HEK293T (cell line): ENCODE data around the gene HDAC5.
"Not testable (repeated sequence)": the region's sequence is repeated elsewhere in the genome, so short reads cannot be mapped to it uniquely, and the experiment has no call there.

Source experiments
- CTCF ChIA-PET: fragments of 350-600 bp; formaldehyde crosslinking; extraction: SDS; loops from one replicate; lab custom pipeline; 2021; ENCODE audit warnings: antibody characterized with exemption, inconsistent platforms; lab: Yijun Ruan, JAX
- POLR2A ChIA-PET: fragments of 350-600 bp; formaldehyde crosslinking; extraction: SDS; loops from one replicate; lab custom pipeline; 2020; ENCODE audit warnings: antibody characterized with exemption, inconsistent platforms; lab: Yijun Ruan, JAX
- DNase-seq: peaks from one replicate; pipeline ENCODE4 v3.0.0; 2012; ENCODE audit warnings: mixed read lengths; ENCODE audit errors: extremely low spot score
- ARNT ChIP-seq: fragments of 450-650 bp; IDR thresholded peaks from 2 replicates; pipeline ENCODE4 v1.6.1; 2017; ENCODE audit warnings: mild to moderate bottlenecking
- BHLHE40 ChIP-seq: fragments of 450-650 bp; IDR thresholded peaks from 2 replicates; pipeline ENCODE4 v1.6.1; 2016; ENCODE audit warnings: mild to moderate bottlenecking, moderate library complexity, borderline replicate concordance
- CTBP1 ChIP-seq: fragments of 450-650 bp; IDR thresholded peaks from 2 replicates; pipeline ENCODE4 v1.6.1; 2016; ENCODE audit warnings: borderline replicate concordance
- ELF4 ChIP-seq: fragments of 450-650 bp; IDR thresholded peaks from 2 replicates; pipeline ENCODE4 v1.6.1; 2017; ENCODE audit warnings: antibody characterized with exemption
- FOXA1 ChIP-seq: fragments of 450-650 bp; IDR thresholded peaks from 2 replicates; pipeline ENCODE4 v1.6.1; 2016; ENCODE audit warnings: mild to moderate bottlenecking
- FOXK2 ChIP-seq: fragments of 450-650 bp; IDR thresholded peaks from 2 replicates; pipeline ENCODE4 v1.6.1; 2016; ENCODE audit warnings: mild to moderate bottlenecking
- FOXM1 ChIP-seq: fragments of 450-650 bp; IDR thresholded peaks from 2 replicates; pipeline ENCODE4 v1.6.1; 2017; ENCODE audit warnings: mild to moderate bottlenecking, borderline replicate concordance
- HDGF ChIP-seq: fragments of 450-650 bp; IDR thresholded peaks from 2 replicates; pipeline ENCODE4 v1.6.1; 2017; ENCODE audit warnings: antibody characterized with exemption, borderline replicate concordance
- L3MBTL2 ChIP-seq: fragments of 450-650 bp; conservative IDR thresholded peaks from 2 replicates; pipeline ENCODE4 v1.6.1; 2016; ENCODE audit warnings: mild to moderate bottlenecking
- LEF1 ChIP-seq: fragments of 450-650 bp; IDR thresholded peaks from 2 replicates; pipeline ENCODE4 v1.6.1; 2017; ENCODE audit warnings: mild to moderate bottlenecking, borderline replicate concordance
- NFRKB ChIP-seq: fragments of 450-650 bp; IDR thresholded peaks from 2 replicates; pipeline ENCODE4 v1.6.1; 2016; ENCODE audit warnings: mild to moderate bottlenecking, moderate library complexity
- SP1 ChIP-seq: fragments of 450-650 bp; IDR thresholded peaks from 2 replicates; pipeline ENCODE4 v1.6.1; 2017
- SUZ12 ChIP-seq: fragments of 450-650 bp; IDR thresholded peaks from 2 replicates; pipeline ENCODE4 v1.6.1; 2016; ENCODE audit warnings: mild to moderate bottlenecking
- TARDBP ChIP-seq: fragments of 450-650 bp; IDR thresholded peaks from 2 replicates; pipeline ENCODE4 v1.6.1; 2016
- ZNF384 ChIP-seq: fragments of 450-650 bp; IDR thresholded peaks from 2 replicates; pipeline ENCODE4 v1.6.1; 2016
- TF ChIP-seq, protein P1 (sequence below): fragments of 450-650 bp; IDR thresholded peaks from 2 replicates; pipeline ENCODE4 v1.6.1; 2016

Gene HDAC5

DNA sequence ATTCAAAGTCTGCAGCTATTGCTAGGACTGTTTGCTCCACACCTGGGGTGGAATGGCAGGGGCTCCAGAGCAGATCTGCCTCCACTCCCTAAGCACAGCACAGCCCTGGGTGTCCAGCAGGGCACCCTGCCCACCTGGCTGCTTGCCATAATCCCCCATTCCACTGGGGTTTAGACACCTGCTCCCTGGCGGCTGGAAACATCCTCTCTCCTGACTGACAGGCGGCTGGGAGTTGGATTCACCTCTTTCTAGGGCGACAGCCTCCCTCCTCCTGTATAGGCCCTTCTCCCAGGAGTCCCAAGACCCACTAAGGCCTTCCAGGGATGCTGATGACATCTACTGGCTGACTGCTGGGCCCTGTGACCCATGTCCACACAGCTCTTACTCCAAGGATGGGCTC, 18.0 kb downstream of the HDAC5 start:
- ChIA-PET POLR2A (interaction anchor here (0.8 to 1.7 kb wide), 2 partner anchors 10 to 18 kb away, joined by 3 to 4 read pairs; partner anchors contain the start of gene HDAC5), CTCF (interaction anchor here (1.1 to 1.4 kb wide), 2 partner anchors 22 to 62 kb away, joined by 3 read pairs; no protein-coding TSS in a partner anchor)
- no peak for TF ChIP-seq NFRKB
- TF ChIP-seq FOXM1, result no peak
- TF ChIP-seq SUZ12, result no peak
- TF ChIP-seq L3MBTL2, result no peak
- TF ChIP-seq FOXK2, result no peak
- TF ChIP-seq, protein P1, sequence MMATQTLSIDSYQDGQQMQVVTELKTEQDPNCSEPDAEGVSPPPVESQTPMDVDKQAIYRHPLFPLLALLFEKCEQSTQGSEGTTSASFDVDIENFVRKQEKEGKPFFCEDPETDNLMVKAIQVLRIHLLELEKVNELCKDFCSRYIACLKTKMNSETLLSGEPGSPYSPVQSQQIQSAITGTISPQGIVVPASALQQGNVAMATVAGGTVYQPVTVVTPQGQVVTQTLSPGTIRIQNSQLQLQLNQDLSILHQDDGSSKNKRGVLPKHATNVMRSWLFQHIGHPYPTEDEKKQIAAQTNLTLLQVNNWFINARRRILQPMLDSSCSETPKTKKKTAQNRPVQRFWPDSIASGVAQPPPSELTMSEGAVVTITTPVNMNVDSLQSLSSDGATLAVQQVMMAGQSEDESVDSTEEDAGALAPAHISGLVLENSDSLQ, result no peak
- no peak for TF ChIP-seq FOXA1
- no peak for TF ChIP-seq HDGF
- no peak for DNase-seq

DNA sequence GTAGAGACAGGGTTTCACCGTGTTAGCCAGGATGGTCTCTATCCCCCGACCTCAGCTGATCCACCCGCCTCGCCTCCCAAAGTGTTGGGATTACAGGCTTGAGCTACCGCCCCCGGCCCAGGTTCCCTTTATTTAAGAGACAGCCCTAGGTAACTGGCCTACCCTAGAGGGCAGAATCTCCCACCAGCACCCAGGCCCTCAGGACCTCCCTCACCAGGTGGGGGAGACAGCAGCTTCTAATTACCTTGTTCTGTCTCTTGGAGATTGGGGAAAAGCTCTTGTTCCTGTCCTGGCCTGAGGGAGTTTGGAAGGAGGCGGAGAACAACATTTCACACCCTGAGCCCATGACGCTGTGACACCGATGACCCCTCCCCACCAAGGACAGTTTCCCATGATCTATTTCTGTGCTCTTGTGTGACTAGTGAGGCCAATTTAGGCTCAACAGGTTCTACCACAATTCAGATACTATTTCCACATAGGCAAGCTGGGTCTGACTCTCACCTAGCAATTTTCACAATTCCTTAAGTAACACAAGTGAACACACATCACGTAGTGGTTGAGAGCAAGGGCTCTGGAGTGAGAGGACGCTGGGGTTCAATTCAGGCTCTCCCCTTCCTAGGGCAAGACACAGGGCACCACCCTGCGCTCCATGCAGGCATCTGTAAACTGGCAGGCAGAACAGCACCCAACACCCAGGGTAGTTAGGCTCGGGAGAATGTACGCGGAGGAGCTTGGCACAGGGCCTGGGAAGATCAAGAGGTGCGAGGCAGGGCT, 20.4 kb downstream of the HDAC5 start:
- TF ChIP-seq ZNF384, result no peak
- no peak for TF ChIP-seq FOXM1
- TF ChIP-seq CTBP1, result no peak
- TF ChIP-seq LEF1, result no peak
- no peak for TF ChIP-seq NFRKB
- no peak for TF ChIP-seq HDGF
- POLR2A ChIA-PET, result interaction anchor here (2.5 kb wide), 1 partner anchor 18 kb away, joined by 8 read pairs; no protein-coding TSS in a partner anchor
- no peak for DNase-seq
- CTCF ChIA-PET, result interaction anchor here (1.0 kb wide), 1 partner anchor 12 kb away, joined by 3 read pairs; no protein-coding TSS in a partner anchor

DNA sequence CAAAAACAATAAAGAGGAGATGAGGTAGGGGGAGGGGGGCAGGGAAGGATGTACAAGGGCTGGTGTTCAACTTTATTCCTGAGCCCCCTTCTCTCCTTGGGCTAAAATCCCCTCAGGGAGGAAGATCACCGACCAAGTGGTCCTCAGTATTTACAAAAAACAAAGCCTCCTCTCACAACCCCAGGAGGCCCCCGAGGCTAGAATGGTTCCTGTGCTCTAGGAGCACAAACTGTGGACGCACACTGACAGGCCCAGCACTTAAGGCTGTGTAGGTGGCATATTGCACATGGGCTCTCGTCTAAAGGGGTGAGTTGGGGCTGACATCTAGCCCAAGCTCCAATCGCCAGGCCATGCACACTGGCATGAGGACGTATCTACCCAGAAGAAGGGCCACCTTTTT, 21.6 kb downstream of the HDAC5 start:
- POLR2A ChIA-PET, result interaction anchor here (2.5 kb wide), 1 partner anchor 20 kb away, joined by 8 read pairs; no protein-coding TSS in a partner anchor
- DNase-seq, result not testable (repeated sequence)
- CTCF ChIA-PET, result interaction anchor here (0.9 to 1.0 kb wide), 2 partner anchors 9 to 18 kb away, joined by 3 read pairs; no protein-coding TSS in a partner anchor

DNA sequence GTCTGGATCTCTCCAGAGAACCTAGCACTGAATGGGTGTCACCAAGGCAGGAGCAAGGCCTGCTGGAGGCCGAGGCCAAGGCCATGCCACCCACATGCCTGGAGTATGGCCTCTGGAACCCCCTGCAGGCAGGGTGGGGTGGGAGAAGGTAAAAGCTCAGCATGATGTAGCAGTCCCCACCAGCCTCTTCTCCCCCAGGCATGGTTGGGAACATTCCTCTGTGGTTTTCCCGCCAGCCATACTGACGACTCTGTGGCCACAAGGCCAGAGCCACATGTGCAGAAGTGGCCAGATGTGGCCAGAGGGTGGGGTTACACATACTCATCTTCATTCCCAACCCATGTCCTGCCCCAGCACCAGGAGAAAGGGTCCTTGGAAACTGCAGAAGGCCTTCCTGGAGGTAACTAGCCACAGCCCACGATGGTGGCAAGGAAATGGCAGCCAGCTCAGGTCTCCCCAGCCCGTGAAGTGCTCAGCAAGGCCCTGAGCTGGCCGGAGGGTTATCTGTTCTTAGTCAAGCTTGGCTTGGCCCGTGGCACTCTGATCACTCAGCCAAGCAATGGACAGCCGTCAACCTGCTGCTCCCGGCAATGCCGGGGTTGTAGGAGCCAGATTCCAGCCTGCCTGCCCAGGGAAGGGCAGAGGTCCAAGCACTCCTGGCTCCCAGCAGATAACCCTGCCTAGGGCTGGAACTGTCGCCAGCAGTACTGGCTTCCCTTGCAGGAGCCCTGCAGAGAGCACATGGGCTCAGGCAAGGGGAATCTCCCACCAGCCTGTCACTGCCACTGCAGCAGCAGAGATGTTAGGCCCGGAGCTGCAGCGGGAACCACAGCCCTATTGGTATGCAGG, 26.1 kb downstream of the HDAC5 start:
- no peak for TF ChIP-seq NFRKB
- TF ChIP-seq ELF4, result no peak
- no peak for TF ChIP-seq LEF1
- no peak for TF ChIP-seq FOXK2
- no peak for TF ChIP-seq SP1
- TF ChIP-seq HDGF, result no peak
- no peak for TF ChIP-seq BHLHE40
- TF ChIP-seq FOXM1, result no peak
- TF ChIP-seq TARDBP, result no peak
- no peak for TF ChIP-seq SUZ12
- TF ChIP-seq FOXA1, result no peak
- no peak for TF ChIP-seq L3MBTL2
- TF ChIP-seq ARNT, result no peak
- TF ChIP-seq, protein P1, result no peak
- no peak for DNase-seq
- ChIA-PET CTCF (interaction anchor here (0.7 kb wide), 1 partner anchor 47 kb away, joined by 3 read pairs; no protein-coding TSS in a partner anchor), POLR2A (interaction anchor here (2.1 to 3.6 kb wide), 2 partner anchors 26 to 31 kb away, joined by 7 to 20 read pairs; partner anchors contain the start of genes HDAC5 and LSM12)

DNA sequence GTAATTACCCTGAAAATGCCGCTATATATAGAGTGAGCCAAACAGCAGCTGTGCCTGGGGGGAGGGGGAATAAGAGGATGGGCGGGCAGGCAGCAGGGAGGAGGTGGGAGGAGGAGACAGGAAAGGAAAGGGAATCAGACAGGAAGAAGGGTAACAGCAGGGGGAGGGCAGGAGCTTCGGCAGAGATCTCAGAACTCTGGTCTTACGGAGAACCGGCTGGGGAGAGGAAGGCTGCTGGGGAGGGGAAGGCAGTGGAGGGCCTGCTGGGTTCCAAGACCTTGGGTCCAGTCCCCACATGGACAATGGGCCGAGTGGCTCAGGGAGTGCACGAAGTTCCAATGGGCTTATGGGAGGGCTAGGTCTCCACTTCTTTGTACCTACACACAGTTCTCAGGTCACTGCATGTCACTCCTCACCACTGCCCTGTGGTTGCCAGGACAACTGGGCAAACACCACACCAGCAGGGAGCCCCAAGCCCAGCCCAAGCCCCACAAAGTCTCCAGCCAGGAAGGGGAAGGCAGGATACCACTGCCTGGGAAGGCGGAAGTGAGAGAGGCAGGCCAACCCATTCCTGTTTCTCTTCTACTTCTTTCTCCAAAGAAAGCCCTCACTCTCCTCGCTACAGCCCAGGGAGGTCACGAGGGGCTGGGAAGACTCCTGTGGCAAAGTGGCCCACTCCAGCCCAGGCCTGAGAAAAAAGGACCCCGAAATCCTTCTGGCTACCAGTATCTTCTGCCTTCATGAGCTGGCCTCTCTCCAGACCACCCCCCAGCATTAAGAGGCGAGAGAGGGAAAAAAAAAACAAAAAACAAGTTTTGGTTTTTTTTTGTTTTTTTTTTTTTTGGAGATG, 27.6 kb downstream of the HDAC5 start:
- ChIA-PET POLR2A (interaction anchor here (0.9 to 3.6 kb wide), 7 partner anchors 9 to 91 kb away, joined by 3 to 20 read pairs (median 4); partner anchors contain the start of genes HDAC5, LSM12, TMEM101 and TMUB2), CTCF (interaction anchor here (0.6 to 1.5 kb wide), 3 partner anchors 20 to 27 kb away, joined by 3 to 9 read pairs (median 5); partner anchors contain the start of gene HDAC5)
- DNase-seq, result peak; percentile 70
- TF ChIP-seq, protein P1, result peak; percentile 53
- TF ChIP-seq ZNF384 (no peak), FOXK2 (no peak)
